PC-9 (cell line): ENCODE measurements around the gene TMEM74B. TPM values are rescaled to one million over a fixed set of nuclear protein-coding genes. Genes with fewer than 3 reads are reported as not detected.

ENCODE experiments used
- Bru-seq: library from RNA; stranded (reverse); fragments of 400-500 nt; gene quantifications from one replicate; lab custom pipeline; 2021; lab: Mats Ljungman, UMichigan
- BruChase-seq, 2 experiments: library from RNA; stranded (reverse); fragments of 400-500 nt; gene quantifications; one replicate each; lab custom pipeline; 2021; lab: Mats Ljungman, UMichigan
- BruUV-seq: library from RNA; stranded (reverse); fragments of 400-500 nt; replicated peaks from 2 replicates; lab custom pipeline; 2021; lab: Mats Ljungman, UMichigan
- CTCF ChIA-PET: fragments of 300-600 bp; sonication (Branson Sonifier 250); formaldehyde crosslinking; loops from one replicate; lab custom pipeline; 2022; ENCODE audit warnings: antibody characterized with exemption; lab: Charles Lee
- POLR2A ChIA-PET: fragments of 300-600 bp; sonication (Branson Sonifier 250); formaldehyde crosslinking; loops from one replicate; lab custom pipeline; 2022; ENCODE audit warnings: antibody characterized with exemption; ENCODE audit not compliant: unreplicated experiment; lab: Charles Lee
- DNase-seq, 2 experiments: peaks; one replicate each; pipeline versions ENCODE4 v3.0.0 to v3.0.0-alpha.2; 2015 to 2022; ENCODE audit warnings: mixed read lengths in 1 of 2
- H2AFZ ChIP-seq: fragments of 200-600 bp; sonication (generic); 2 replicates; pipeline ENCODE4 v1.8.1; 2017; ENCODE audit warnings: antibody characterized with exemption
- H3F3A ChIP-seq: fragments of 200-600 bp; sonication (generic); 2 replicates; pipeline ENCODE4 v1.8.1; 2017; ENCODE audit warnings: antibody characterized with exemption, mild to moderate bottlenecking, low read depth; ENCODE audit not compliant: insufficient read depth
- H3K27ac ChIP-seq: fragments of 200-600 bp; sonication (generic); 2 replicates; pipeline ENCODE4 v1.6.1; 2016; ENCODE audit warnings: mixed run types
- H3K27me3 ChIP-seq: fragments of 200-600 bp; sonication (generic); 2 replicates; pipeline ENCODE4 v1.6.1; 2016; ENCODE audit warnings: low read depth, mixed run types; ENCODE audit not compliant: insufficient read depth
- H3K36me3 ChIP-seq: fragments of 200-600 bp; sonication (generic); 2 replicates; pipeline ENCODE4 v1.6.1; 2016; ENCODE audit warnings: low read depth, mixed run types
- H3K4me1 ChIP-seq: fragments of 200-600 bp; sonication (generic); replicated peaks from 2 replicates; pipeline ENCODE4 v1.6.1; 2016; ENCODE audit warnings: mixed run types; ENCODE audit not compliant: insufficient read depth
- H3K4me2 ChIP-seq: fragments of 200-600 bp; sonication (generic); 2 replicates; pipeline ENCODE4 v1.6.1; 2017; ENCODE audit warnings: mixed run types
- H3K4me3 ChIP-seq: fragments of 200-600 bp; sonication (generic); 2 replicates; pipeline ENCODE4 v1.6.1; 2016; ENCODE audit warnings: mixed run types
- H3K79me2 ChIP-seq: fragments of 200-600 bp; sonication (generic); 2 replicates; pipeline ENCODE4 v1.6.1; 2017; ENCODE audit warnings: low read depth, mixed run types
- H3K9me2 ChIP-seq: fragments of 200-600 bp; sonication (generic); 2 replicates; pipeline ENCODE4 v1.8.1; 2017; ENCODE audit warnings: mild to moderate bottlenecking; ENCODE audit not compliant: insufficient read depth
- H3K9me3 ChIP-seq: fragments of 200-600 bp; sonication (generic); 2 replicates; pipeline ENCODE4 v1.8.1; 2016; ENCODE audit warnings: low read depth; ENCODE audit not compliant: insufficient read depth
- H4K20me1 ChIP-seq: fragments of 200-600 bp; sonication (generic); 2 replicates; pipeline ENCODE4 v1.8.1; 2017; ENCODE audit not compliant: insufficient read depth
- CTCF ChIP-seq: fragments of 200-600 bp; sonication (generic); conservative IDR thresholded peaks from 2 replicates; pipeline ENCODE4 v1.6.1; 2017; ENCODE audit warnings: mixed run types, antibody characterized with exemption, mild to moderate bottlenecking, moderate library complexity
- EZH2 ChIP-seq: fragments of 200-600 bp; sonication (generic); IDR thresholded peaks from 2 replicates; pipeline ENCODE4 v1.8.0; 2017; ENCODE audit warnings: antibody characterized with exemption, low read depth
- intact Hi-C: fragments of 100-400 bp; cut with micrococcal nuclease; formaldehyde crosslinking; loops from one replicate; pipeline ENCODE4 v1.10.0; 2022; ENCODE audit not compliant: unreplicated experiment
- long read RNA-seq: library from polyadenylated mRNA; stranded (forward); transcript quantifications from one replicate; pipeline ENCODE4 v2.0.0, GENCODE V29; 2022
- total RNA-seq: library from RNA; stranded (reverse); gene quantifications from 2 replicates; pipeline ENCODE4 v1.2.3, GENCODE V29; 2021

TMEM74B gene
- 0.44 and 1.2 TPM in 2 replicates for total RNA-seq
- Bru-seq, nascent RNA = not detected
- percentile 18 among the genes with signal in this experiment for BruChase-seq, experiment 1, labeled RNA remaining after a 2-hour chase
- BruChase-seq, experiment 2, labeled RNA remaining after a 6-hour chase = not detected
- long read RNA-seq = 0 reads

DNA sequence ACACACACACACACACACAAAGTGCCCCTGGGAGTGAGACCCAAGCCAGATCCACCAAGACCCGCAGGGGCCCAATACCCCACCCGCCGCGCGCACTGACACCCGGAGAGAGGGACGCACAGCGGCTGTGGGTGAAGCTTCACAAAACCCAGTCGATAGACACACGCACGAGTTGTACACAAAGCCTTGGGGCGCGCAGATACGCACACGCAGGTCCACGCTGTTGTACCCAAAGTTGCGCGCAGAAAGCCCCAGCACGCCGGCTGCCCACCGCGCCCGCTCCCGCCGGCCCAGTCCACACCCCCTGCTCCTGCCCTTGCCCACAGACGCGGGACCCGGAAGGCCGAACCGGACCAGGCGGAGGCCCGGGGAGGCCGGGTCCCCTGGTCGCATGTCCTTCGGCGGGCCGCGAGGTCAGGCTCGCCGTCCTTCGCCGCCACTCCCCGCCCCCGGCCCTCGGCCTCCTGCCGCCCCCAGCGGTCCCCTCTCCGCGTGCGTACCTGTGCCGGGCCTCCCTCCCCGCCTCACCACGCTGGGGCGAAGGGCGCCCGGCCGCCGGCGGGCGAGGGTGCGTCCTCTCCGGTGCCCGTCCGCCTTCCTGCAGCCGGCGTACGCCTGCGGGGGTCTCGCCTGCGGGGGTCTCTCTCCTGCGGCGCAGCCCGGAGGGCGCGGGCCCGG is at the start of gene TMEM74B:
TSS of gene TMEM74B (minus strand) at position 344 of the 678 bp plus-strand sequence. CDS start 1,180 bp downstream, outside the sequence.
- POLR2A ChIA-PET = no interaction called here
- Histone ChIP-seq H3K4me2 (peak within 1 kb of the TSS; percentile 59), H3K4me1 (no peaks in the 10 kb centered on the region), H3K9me2 (no peaks in the 10 kb centered on the region), H4K20me1 (no peaks in the 10 kb centered on the region; the same call in 1 of the 2 replicates), H3K4me3 (0 out of 2 replicates have a peak within 1 kb of the TSS, but pooled peaks have one; percentile 11), H3K27ac (no peak within 1 kb of the TSS), H3F3A (no peaks in the 10 kb centered on the region), H3K36me3 (no peaks in the 10 kb centered on the region), H3K27me3 (peaks cover 19% of the 10 kb centered on the region), H3K79me2 (no peaks in the 10 kb centered on the region), H2AFZ (no peak within 1 kb of the TSS), H3K9me3 (no peaks in the 10 kb centered on the region)
- CTCF ChIA-PET = interaction anchor here (0.5 to 0.7 kb wide), 2 partner anchors 33 to 63 kb away, joined by 3 to 6 read pairs; no protein-coding TSS in a partner anchor
- intact Hi-C loops = no loop called here
- no peak for DNase-seq
- no TSS peak for BruUV-seq
- TF ChIP-seq EZH2 (no peak), CTCF (no peak)

GRCh38 chr20:1232286-1233111 is 47.7 kb upstream of the TMEM74B start:
- no peaks in the 10 kb centered on the region for H3K36me3 ChIP-seq
- no peak overlapping the region for H3K4me3 ChIP-seq
- no peak for DNase-seq
- H3K79me2 ChIP-seq = no peaks in the 10 kb centered on the region
- no peaks in the 10 kb centered on the region for H4K20me1 ChIP-seq
- TF ChIP-seq EZH2 (no peak), CTCF (no peak)
- intact Hi-C loops = no loop called here
- ChIA-PET POLR2A (no interaction called here), CTCF (no interaction called here)
- no peak overlapping the region for H3K4me2 ChIP-seq
- no peaks in the 10 kb centered on the region for H3K4me1 ChIP-seq
- no peaks in the 10 kb centered on the region; the same call in 1 of the 2 replicates for H3F3A ChIP-seq
- H3K27me3 ChIP-seq = 0 out of 2 replicates have a peak, but pooled peaks cover 5% of the 10 kb centered on the region
- no peaks in the 10 kb centered on the region for H3K9me2 ChIP-seq
- no peaks in the 10 kb centered on the region for H3K9me3 ChIP-seq
- no peak overlapping the region for H3K27ac ChIP-seq
- H2AFZ ChIP-seq = 0 out of 2 replicates have a peak overlapping the region, but pooled peaks have one; percentile 24
- BruUV-seq = no TSS peak

- no peaks in the 10 kb centered on the region for H4K20me1 ChIP-seq
- no peak overlapping the region for H2AFZ ChIP-seq
- no peaks in the 10 kb centered on the region for H3K9me2 ChIP-seq
- DNase-seq = no peak
- no peak overlapping the region for H3K4me2 ChIP-seq
- H3K36me3 ChIP-seq = no peaks in the 10 kb centered on the region
- CTCF ChIA-PET = no interaction called here
- POLR2A ChIA-PET = no interaction called here
- H3K27me3 ChIP-seq = 0 out of 2 replicates have a peak, but pooled peaks cover 11% of the 10 kb centered on the region
- peaks cover 9% of the 10 kb centered on the region for H3F3A ChIP-seq
- no peaks in the 10 kb centered on the region for H3K79me2 ChIP-seq
- no TSS peak for BruUV-seq
- no peak overlapping the region for H3K27ac ChIP-seq
- TF ChIP-seq CTCF (no peak), EZH2 (no peak)
- 0 out of 2 replicates have a peak, but pooled peaks cover 3% of the 10 kb centered on the region for H3K4me1 ChIP-seq
- intact Hi-C loops = loop anchor here (5.0 to 10.0 kb wide), 2 partner anchors 38 to 85 kb away; partner anchors contain the start of gene SNPH
- no peak overlapping the region for H3K4me3 ChIP-seq
- no peaks in the 10 kb centered on the region for H3K9me3 ChIP-seq
These were observed 44.8 kb upstream of the TMEM74B start for GRCh38 chr20:1229541-1229940.
